Neural progenitor cell (in vitro differentiated cells): Measurements from ENCODE around the gene CCDC6. TPM values are rescaled to one million over a fixed set of nuclear protein-coding genes. Genes with fewer than 3 reads are reported as not detected.

Experiments
- DNase-seq: peaks from one replicate; pipeline ENCODE4 v3.0.0-alpha.2; 2016; ENCODE audit warnings: low spot score
- H2AFZ ChIP-seq: fragments of 200-600 bp; sonication (generic); replicated peaks from 2 replicates; pipeline ENCODE4 v1.6.1; 2016; ENCODE audit warnings: antibody characterized with exemption
- H3F3A ChIP-seq: fragments of 200-600 bp; sonication (generic); 2 replicates; pipeline ENCODE4 v1.6.1; 2016; ENCODE audit warnings: antibody characterized with exemption, low read depth
- H3K27ac ChIP-seq: fragments of 200-600 bp; sonication (generic); 2 replicates; pipeline ENCODE4 v1.5.1; 2016; ENCODE audit warnings: mild to moderate bottlenecking
- H3K27me3 ChIP-seq: fragments of 200-600 bp; sonication (generic); 2 replicates; pipeline ENCODE4 v1.6.1; 2016; ENCODE audit warnings: mild to moderate bottlenecking, moderate library complexity
- H3K36me3 ChIP-seq: fragments of 200-600 bp; sonication (generic); 2 replicates; pipeline ENCODE4 v1.5.1; 2016
- H3K4me1 ChIP-seq: fragments of 200-600 bp; sonication (generic); 2 replicates; pipeline ENCODE4 v1.6.1; 2016; ENCODE audit warnings: mixed run types
- H3K4me2 ChIP-seq: fragments of 200-600 bp; sonication (generic); 2 replicates; pipeline ENCODE4 v1.6.1; 2016
- H3K4me3 ChIP-seq: fragments of 200-600 bp; sonication (generic); 2 replicates; pipeline ENCODE4 v1.5.1; 2016
- H3K79me2 ChIP-seq: fragments of 200-600 bp; sonication (generic); 2 replicates; pipeline ENCODE4 v1.6.1; 2016; ENCODE audit warnings: low read depth
- H3K9ac ChIP-seq: fragments of 200-600 bp; sonication (generic); 2 replicates; pipeline ENCODE4 v1.6.1; 2016
- H3K9me3 ChIP-seq: fragments of 200-600 bp; sonication (generic); 2 replicates; pipeline ENCODE4 v1.5.1; 2016; ENCODE audit warnings: low read depth
- H4K20me1 ChIP-seq: fragments of 200-600 bp; sonication (generic); 2 replicates; pipeline ENCODE4 v1.6.1; 2016; ENCODE audit warnings: low read depth
- H3K27ac Mint-ChIP-seq: 3 replicates; pipeline ENCODE4 v1.8.0; 2021; ENCODE audit warnings: mixed read lengths
- H3K27me3 Mint-ChIP-seq: 2 replicates; pipeline ENCODE4 v1.8.0; 2022; ENCODE audit warnings: low read depth, mild to moderate bottlenecking, inconsistent platforms, moderate library complexity, mixed read lengths; ENCODE audit not compliant: insufficient read depth
- H3K36me3 Mint-ChIP-seq: 3 replicates; pipeline ENCODE4 v1.8.0; 2021; ENCODE audit warnings: mixed read lengths
- H3K4me1 Mint-ChIP-seq: 3 replicates; pipeline ENCODE4 v1.8.0; 2021; ENCODE audit warnings: mixed read lengths
- H3K4me3 Mint-ChIP-seq: 3 replicates; pipeline ENCODE4 v1.8.0; 2021; ENCODE audit warnings: mild to moderate bottlenecking, moderate library complexity, mixed read lengths
- H3K9me3 Mint-ChIP-seq: 3 replicates; pipeline ENCODE4 v1.8.0; 2020; ENCODE audit warnings: mixed read lengths
- CTCF ChIP-seq: fragments of 200-600 bp; sonication (generic); IDR thresholded peaks from 2 replicates; pipeline ENCODE4 v1.5.1; 2017; ENCODE audit warnings: antibody characterized with exemption, mild to moderate bottlenecking
- EZH2 ChIP-seq: fragments of 200-600 bp; sonication (generic); IDR thresholded peaks from 2 replicates; pipeline ENCODE4 v1.6.1; 2017; ENCODE audit warnings: antibody characterized with exemption, mild to moderate bottlenecking, moderate library complexity
- EZH2phosphoT487 ChIP-seq: fragments of 200-600 bp; sonication (generic); IDR thresholded peaks from 2 replicates; pipeline ENCODE4 v1.6.1; 2017; ENCODE audit warnings: antibody characterized with exemption
- total RNA-seq: library from RNA; depleted of rRNA; stranded (reverse); fragments of >200 nt; gene quantifications from 2 replicates; pipeline ENCODE4 v1.2.3, GENCODE V29; 2015; ENCODE audit warnings: low replicate concordance

CCDC6 gene
- total RNA-seq, 1 donor from 2014 or later: 29.4 TPM

GRCh38 chr10:59819683-59820082 is 86.7 kb downstream of the CCDC6 start:
- H3K27ac ChIP-seq: no peak overlapping the region
- H3K4me1 ChIP-seq: peaks cover 3% of the 10 kb centered on the region
- no peak for DNase-seq
- H3K36me3 ChIP-seq: no peaks in the 10 kb centered on the region
- no peak overlapping the region for H3K4me3 ChIP-seq
- Mint-ChIP-seq H3K4me3 (no peak overlapping the region), H3K4me1 (peaks cover 1% of the 10 kb centered on the region), H3K9me3 (peaks cover 4% of the 10 kb centered on the region), H3K27me3 (no peaks in the 10 kb centered on the region), H3K27ac (no peak overlapping the region), H3K36me3 (peaks cover 27% of the 10 kb centered on the region)
- TF ChIP-seq EZH2phosphoT487 (no peak), CTCF (no peak), EZH2 (no peak)
- no peak overlapping the region for H3K9ac ChIP-seq
- peaks cover 73% of the 10 kb centered on the region for H3K79me2 ChIP-seq
- H3K4me2 ChIP-seq: no peak overlapping the region
- H3F3A ChIP-seq: no peaks in the 10 kb centered on the region
- H3K27me3 ChIP-seq: no peaks in the 10 kb centered on the region
- no peak overlapping the region for H2AFZ ChIP-seq
- no peaks in the 10 kb centered on the region for H3K9me3 ChIP-seq
- no peaks in the 10 kb centered on the region for H4K20me1 ChIP-seq

GRCh38 chr10:59819265-59819664 is 87.1 kb downstream of the CCDC6 start:
- Histone ChIP-seq H3K27me3 (no peaks in the 10 kb centered on the region), H3K4me3 (no peak overlapping the region), H4K20me1 (no peaks in the 10 kb centered on the region), H3K36me3 (no peaks in the 10 kb centered on the region), H3K27ac (no peak overlapping the region), H3K79me2 (peaks cover 70% of the 10 kb centered on the region), H3K4me2 (no peak overlapping the region), H3K9me3 (no peaks in the 10 kb centered on the region), H2AFZ (no peak overlapping the region), H3F3A (no peaks in the 10 kb centered on the region), H3K9ac (no peak overlapping the region), H3K4me1 (peaks cover 3% of the 10 kb centered on the region)
- H3K36me3 Mint-ChIP-seq: peaks cover 23% of the 10 kb centered on the region
- peaks cover 4% of the 10 kb centered on the region for H3K9me3 Mint-ChIP-seq
- peaks cover 3% of the 10 kb centered on the region for H3K4me1 Mint-ChIP-seq
- no peak for DNase-seq
- TF ChIP-seq CTCF (no peak), EZH2 (no peak), EZH2phosphoT487 (no peak)
- H3K27ac Mint-ChIP-seq: no peak overlapping the region
- H3K27me3 Mint-ChIP-seq: no peaks in the 10 kb centered on the region
- no peak overlapping the region for H3K4me3 Mint-ChIP-seq

- Mint-ChIP-seq H3K27ac (no peak overlapping the region), H3K36me3 (peaks cover 20% of the 10 kb centered on the region), H3K27me3 (no peaks in the 10 kb centered on the region), H3K9me3 (peaks cover 4% of the 10 kb centered on the region), H3K4me1 (peaks cover 4% of the 10 kb centered on the region), H3K4me3 (no peak overlapping the region)
- Histone ChIP-seq H3K4me2 (no peak overlapping the region), H3K9ac (no peak overlapping the region), H3K36me3 (no peaks in the 10 kb centered on the region), H3K4me3 (no peak overlapping the region), H4K20me1 (no peaks in the 10 kb centered on the region), H3F3A (no peaks in the 10 kb centered on the region), H3K27me3 (no peaks in the 10 kb centered on the region), H3K4me1 (peaks cover 3% of the 10 kb centered on the region), H3K9me3 (no peaks in the 10 kb centered on the region), H3K79me2 (peaks cover 56% of the 10 kb centered on the region), H2AFZ (no peak overlapping the region), H3K27ac (no peak overlapping the region)
- no peak for TF ChIP-seq CTCF
- TF ChIP-seq EZH2: no peak
- no peak for TF ChIP-seq EZH2phosphoT487
- DNase-seq: no peak
Observed at GRCh38 chr10:59817773-59818172, 88.6 kb downstream of the CCDC6 start.

- Mint-ChIP-seq H3K27me3 (no peaks in the 10 kb centered on the region), H3K4me1 (peaks cover 6% of the 10 kb centered on the region), H3K27ac (no peak overlapping the region), H3K9me3 (no peaks in the 10 kb centered on the region), H3K36me3 (peaks cover 34% of the 10 kb centered on the region), H3K4me3 (no peak overlapping the region)
- Histone ChIP-seq H3K9me3 (no peaks in the 10 kb centered on the region), H4K20me1 (no peaks in the 10 kb centered on the region), H3F3A (no peaks in the 10 kb centered on the region), H3K4me3 (no peak overlapping the region), H3K36me3 (peaks cover 10% of the 10 kb centered on the region), H3K9ac (no peak overlapping the region), H2AFZ (no peak overlapping the region), H3K27ac (no peak overlapping the region), H3K4me2 (no peak overlapping the region), H3K27me3 (no peaks in the 10 kb centered on the region), H3K79me2 (peaks cover 37% of the 10 kb centered on the region), H3K4me1 (peaks cover 1% of the 10 kb centered on the region)
- TF ChIP-seq CTCF (no peak), EZH2phosphoT487 (no peak), EZH2 (no peak)
- DNase-seq: no peak
Observed at GRCh38 chr10:59814878-59815277, 91.5 kb downstream of the CCDC6 start.
